GM19397 (cell line): ENCODE data around the gene NUTF2.
"Not testable (repeated sequence)": the region's sequence is repeated elsewhere in the genome, so short reads cannot be mapped to it uniquely, and the experiment has no call there.

Source experiments
- ATAC-seq: cut with Tn5 transposase; IDR thresholded peaks from one replicate; pipeline ENCODE4 v1.9.1; 2021; ENCODE audit warnings: mild to moderate bottlenecking, moderate library complexity; ENCODE audit not compliant: unreplicated experiment

Gene NUTF2

GRCh38 chr16:67862623-67863583, 16.2 kb downstream of the NUTF2 start:
- no peak for ATAC-seq

GRCh38 chr16:67864044-67864443, 17.3 kb downstream of the NUTF2 start:
- ATAC-seq, result not testable (repeated sequence)

GRCh38 chr16:67864594-67864993, 17.9 kb downstream of the NUTF2 start:
- ATAC-seq, result no peak

GRCh38 chr16:67865318-67865717, 18.6 kb downstream of the NUTF2 start:
- ATAC-seq, result no peak

DNA sequence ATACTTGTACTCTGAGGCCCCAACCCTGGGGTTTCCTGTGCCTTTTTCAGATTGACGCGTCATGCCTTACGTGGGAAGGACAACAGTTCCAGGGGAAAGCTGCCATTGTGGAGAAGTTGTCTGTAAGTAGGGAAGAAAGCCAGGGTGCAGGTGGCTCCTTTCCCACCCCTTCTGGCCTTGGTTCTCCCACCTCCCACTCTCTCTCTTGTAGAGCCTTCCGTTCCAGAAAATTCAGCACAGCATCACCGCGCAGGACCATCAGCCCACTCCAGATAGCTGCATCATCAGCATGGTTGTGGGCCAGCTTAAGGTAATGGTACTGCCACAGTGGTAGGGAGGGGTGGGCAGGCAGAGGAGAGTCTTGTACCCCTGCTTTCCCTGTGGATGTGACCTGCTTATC, 21.6 kb downstream of the NUTF2 start:
- no peak for ATAC-seq

- no peak for ATAC-seq
Observed at GRCh38 chr16:67869653-67870052, 22.9 kb downstream of the NUTF2 start.

- no peak for ATAC-seq
Observed at GRCh38 chr16:67871256-67871655, 24.5 kb downstream of the NUTF2 start.

GRCh38 chr16:67872131-67872630, 25.4 kb downstream of the NUTF2 start:
- ATAC-seq, result no peak

DNA sequence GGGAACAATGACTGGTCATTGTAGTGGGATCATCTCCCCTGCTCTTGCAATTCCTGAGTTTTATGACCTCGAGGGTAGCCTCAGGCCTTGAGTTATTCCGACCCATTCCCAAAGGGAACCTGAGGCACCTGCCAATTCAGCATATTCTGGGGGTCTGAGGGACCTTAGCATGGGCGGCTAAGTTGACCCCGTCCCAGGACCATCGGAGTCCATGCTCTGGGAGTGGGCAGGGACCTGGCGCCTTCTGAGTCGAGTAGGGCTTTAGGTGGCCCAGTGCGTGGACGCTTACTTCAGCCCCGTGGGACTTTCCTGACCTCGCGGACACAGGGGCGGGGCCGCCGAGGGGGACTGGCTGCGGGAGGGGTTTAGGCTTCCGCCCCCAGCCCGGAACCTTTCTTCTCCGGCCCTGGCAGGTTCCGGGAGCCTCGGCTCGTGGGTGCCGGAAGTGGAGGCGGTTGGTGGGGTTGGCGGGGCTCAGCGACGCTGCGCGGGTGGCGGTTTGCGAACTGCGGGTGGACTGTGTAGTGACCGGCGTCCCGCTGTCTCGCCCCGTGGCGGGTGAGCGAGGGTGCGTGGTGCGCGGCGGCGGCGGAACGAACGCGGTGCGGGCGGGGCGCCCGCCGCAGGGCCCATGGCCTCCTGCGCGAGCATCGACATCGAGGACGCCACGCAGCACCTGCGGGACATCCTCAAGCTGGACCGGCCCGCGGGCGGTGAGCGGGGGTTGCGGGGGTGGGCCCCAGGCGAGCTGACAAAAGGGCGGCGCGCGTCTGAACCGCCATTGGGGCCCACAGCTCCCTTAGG, 26.1 kb downstream of the NUTF2 start, which contains the start of gene EDC4:
TSS of gene EDC4 (plus strand) at position 422 of the 804 bp plus-strand sequence. CDS start at position 632, 210 bp downstream.
- peak; percentile 70 for ATAC-seq

DNA sequence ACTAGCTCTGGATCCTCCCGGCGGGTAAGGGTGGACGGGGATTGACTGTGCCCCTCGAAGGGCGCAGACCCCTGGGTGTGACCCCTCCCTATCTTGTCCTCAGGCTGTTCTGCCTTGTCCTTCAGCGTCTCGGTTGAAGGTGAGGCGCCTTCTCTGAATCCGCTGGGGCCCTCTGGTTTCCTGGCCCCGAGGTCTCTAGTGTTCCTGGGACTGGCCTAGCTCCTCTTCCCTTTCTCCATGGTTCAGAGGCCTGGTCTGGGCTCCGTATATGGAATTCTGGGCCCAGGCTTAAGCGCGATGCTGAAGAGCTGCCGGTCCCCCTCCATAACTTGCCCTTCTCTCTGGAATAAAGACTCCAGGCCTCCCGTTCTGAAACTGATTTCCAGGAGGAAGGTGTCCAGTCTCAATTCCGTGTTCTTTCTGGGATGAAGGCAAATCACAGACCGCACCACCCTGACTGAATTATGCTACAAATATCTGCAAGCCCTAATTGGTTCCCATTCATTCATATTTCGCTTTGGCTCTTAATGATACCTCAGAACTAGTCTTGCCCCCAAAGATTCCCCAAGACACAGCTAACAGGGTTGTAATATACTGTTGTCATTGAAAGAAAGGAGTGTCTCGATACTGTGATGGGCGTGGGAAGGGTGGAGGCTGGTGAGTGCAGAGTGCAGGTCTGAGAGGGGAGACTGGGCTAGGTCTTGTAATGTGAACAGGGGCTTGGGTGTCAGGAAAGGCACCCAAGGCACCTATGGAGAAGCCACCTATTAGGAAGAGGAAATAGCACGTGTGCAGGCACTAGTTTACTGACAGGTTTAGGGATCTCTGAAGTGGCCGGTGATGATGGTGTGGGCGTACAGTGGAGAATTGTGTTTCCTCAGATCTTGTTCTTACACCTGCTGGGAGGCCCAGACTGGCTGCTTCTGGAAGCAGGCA, 27.0 kb downstream of the NUTF2 start:
- peak; percentile 26 for ATAC-seq

DNA sequence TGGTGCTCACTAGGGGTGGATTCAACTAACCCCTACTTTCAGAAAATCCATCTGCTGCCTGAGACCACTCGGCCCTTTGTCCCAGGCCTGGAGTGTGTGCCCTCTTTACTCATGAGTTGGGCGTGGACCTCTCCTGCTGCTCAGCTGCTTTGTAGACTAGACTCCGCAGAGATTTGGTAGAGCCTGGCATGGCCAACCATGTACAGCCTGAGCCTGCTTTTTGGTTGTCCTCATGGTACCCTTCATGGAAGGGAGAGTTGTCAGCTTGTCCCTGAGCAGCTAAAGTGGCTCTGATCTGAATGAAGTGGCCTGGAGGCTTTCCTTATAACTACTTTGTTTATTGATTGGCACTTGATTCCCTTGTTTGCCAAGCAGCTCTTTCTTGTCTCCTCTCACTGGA, 27.6 kb downstream of the NUTF2 start:
- ATAC-seq, result no peak

DNA sequence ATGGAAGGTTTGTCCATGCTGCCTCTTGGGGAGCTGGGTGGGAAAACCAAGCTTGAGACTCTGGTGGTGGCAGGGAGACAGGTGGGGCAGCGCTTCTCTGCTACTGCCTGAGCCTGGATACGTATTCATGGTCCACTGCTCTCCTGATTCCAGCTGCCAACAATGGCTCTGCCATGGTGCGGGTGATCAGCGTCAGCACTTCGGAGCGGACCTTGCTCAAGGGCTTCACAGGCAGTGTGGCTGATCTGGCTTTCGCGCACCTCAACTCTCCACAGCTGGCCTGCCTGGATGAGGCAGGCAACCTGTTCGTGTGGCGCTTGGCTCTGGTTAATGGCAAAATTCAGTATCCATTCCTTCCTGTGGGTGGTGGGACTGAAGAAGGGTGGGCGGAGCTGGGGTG, 30.3 kb downstream of the NUTF2 start:
- ATAC-seq, result no peak

GRCh38 chr16:67878232-67878631, 31.5 kb downstream of the NUTF2 start:
- no peak for ATAC-seq

DNA sequence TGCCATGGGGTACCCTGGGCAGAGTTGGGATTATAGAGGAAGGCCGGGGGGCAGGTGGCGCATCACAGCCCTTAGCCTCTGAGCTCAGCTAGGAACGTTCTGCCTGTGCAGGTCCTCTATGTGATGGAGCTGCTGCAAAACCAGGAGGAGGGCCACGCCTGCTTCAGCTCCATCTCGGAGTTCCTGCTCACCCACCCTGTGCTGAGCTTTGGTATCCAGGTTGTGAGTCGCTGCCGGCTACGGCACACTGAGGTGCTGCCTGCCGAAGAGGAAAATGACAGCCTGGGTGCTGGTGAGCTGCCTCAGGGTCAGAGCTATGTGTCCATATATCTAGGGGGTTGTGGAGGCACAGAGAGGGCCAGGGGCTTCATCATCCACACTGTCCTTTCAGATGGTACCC, 32.1 kb downstream of the NUTF2 start:
- no peak for ATAC-seq

GRCh38 chr16:67879462-67879861, 32.7 kb downstream of the NUTF2 start:
- no peak for ATAC-seq

- no peak for ATAC-seq
Observed at GRCh38 chr16:67879936-67880335, 33.2 kb downstream of the NUTF2 start.

- no peak for ATAC-seq
Observed at GRCh38 chr16:67880584-67880983, 33.9 kb downstream of the NUTF2 start.

DNA sequence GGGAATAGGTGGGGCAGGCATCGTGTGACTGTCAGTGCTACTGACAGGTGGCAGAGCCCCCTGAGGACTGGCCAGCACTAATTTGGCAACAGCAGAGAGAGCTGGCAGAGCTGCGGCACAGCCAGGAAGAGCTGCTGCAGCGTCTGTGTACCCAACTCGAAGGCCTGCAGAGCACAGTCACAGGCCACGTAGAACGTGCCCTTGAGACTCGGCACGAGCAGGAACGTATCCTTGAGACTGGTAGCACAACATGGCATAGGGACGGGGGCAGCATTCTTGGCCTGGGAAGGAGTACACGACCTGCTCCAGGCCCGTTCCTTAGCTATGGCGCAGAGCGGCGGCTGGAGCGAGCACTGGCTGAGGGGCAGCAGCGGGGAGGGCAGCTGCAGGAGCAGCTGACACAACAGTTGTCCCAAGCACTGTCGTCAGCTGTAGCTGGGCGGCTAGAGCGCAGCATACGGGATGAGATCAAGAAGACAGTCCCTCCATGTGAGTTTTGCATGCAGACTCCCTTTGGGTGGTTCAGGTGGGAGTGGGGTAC, 35.0 kb downstream of the NUTF2 start:
- ATAC-seq, result no peak

DNA sequence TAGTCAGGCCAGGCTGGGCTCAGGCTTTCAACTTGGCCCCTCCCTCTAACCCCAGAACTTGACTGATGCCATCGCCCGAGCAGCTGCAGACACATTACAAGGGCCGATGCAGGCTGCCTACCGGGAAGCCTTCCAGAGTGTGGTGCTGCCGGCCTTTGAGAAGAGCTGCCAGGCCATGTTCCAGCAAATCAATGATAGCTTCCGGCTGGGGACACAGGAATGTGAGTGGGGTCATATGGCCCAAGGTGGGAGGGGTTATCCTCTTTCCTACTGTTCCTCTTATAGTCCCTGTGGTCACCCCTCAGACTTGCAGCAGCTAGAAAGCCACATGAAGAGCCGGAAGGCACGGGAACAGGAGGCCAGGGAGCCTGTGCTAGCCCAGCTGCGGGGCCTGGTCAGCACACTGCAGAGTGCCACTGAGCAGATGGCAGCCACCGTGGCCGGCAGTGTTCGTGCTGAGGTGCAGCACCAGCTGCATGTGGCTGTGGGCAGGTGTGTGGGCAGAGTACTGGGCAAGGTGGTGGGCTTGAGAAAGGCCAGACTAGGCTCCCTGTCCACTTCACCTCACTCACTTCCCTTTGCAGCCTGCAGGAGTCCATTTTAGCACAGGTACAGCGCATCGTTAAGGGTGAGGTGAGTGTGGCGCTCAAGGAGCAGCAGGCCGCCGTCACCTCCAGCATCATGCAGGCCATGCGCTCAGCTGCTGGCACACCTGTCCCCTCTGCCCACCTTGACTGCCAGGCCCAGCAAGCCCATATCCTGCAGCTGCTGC, 35.8 kb downstream of the NUTF2 start:
- ATAC-seq, result no peak
